Measurements from ENCODE around the gene MYORG.

DNA sequence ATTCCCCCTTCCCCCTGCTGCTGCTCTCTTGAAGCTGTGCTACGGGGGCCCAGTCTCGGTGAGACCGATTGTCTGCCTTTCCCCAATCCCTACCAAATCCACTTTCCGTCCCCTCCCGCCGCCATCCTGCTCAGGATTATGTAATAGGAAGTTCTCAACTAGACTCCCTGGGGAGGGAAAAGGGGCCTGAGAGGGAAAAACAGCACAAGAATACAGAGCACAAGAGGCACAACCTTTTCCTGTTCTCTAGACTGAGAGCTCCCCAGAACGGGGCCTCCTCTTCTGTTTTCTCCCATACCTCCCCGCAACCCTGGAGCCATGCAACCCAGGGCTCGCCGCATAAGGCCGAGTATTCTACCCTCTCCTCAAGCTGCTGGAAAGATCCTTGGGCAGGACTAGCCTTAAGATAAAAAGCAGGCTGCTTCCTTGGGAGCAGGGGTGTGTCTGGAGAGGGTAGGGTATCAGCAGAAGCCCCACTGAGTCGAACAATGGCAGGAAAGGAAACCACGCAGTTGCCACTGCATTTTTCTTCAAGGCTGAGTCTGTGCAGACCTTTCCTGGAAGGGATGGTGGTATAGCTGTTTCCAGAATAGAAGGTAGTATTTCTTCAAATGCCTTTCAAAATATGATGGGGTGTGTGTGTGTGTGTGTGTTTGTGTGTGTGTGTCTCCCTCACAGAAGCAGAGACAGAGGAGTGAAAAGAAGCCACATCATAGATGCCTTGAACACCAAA, 12.9 kb downstream of the MYORG start:
- TF ChIP-seq CTCF (IDR thresholded peaks at IDR 0.05) = no peak
- no peak for TF ChIP-seq POLR2A (IDR thresholded peaks at IDR 0.05)
- no peak for TF ChIP-seq EP300 (IDR thresholded peaks at IDR 0.05; ENCODE audit: low read depth)
- TF ChIP-seq POLR2AphosphoS5 (IDR thresholded peaks at IDR 0.05) = no peak

Measured in transverse colon (tissue), 4 donors.